ENCODE measurements around the gene SHB. TPM values are rescaled to one million over a fixed set of nuclear protein-coding genes. Genes with fewer than 3 reads are reported as not detected.

Gene SHB
- total RNA-seq, 6 experiments from 2014 or later = 12.0 to 43.1 (median 21.9) TPM

- H3K4me3 ChIP-seq = no peak overlapping the region
- no peaks in the 10 kb centered on the region for H3K27me3 ChIP-seq
- ATAC-seq = no peak
- H3K36me3 ChIP-seq = no peaks in the 10 kb centered on the region
- H3K27ac ChIP-seq = no peak overlapping the region
- H3K9me3 ChIP-seq = no peaks in the 10 kb centered on the region
- DNase-seq = no peak
- H3K4me1 ChIP-seq = peaks cover 0 to 58% (median 25%) of the 10 kb centered on the region in 4 donors
- no peak for TF ChIP-seq POLR2A (IDR thresholded peaks at IDR 0.05)
- TF ChIP-seq, protein P1, sequence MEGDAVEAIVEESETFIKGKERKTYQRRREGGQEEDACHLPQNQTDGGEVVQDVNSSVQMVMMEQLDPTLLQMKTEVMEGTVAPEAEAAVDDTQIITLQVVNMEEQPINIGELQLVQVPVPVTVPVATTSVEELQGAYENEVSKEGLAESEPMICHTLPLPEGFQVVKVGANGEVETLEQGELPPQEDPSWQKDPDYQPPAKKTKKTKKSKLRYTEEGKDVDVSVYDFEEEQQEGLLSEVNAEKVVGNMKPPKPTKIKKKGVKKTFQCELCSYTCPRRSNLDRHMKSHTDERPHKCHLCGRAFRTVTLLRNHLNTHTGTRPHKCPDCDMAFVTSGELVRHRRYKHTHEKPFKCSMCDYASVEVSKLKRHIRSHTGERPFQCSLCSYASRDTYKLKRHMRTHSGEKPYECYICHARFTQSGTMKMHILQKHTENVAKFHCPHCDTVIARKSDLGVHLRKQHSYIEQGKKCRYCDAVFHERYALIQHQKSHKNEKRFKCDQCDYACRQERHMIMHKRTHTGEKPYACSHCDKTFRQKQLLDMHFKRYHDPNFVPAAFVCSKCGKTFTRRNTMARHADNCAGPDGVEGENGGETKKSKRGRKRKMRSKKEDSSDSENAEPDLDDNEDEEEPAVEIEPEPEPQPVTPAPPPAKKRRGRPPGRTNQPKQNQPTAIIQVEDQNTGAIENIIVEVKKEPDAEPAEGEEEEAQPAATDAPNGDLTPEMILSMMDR (IDR thresholded peaks at IDR 0.05) = no peak
- intact Hi-C loops (cut with DNase I) = no loop called here
- 67% methylated on average over 1 of the region's 3 CpGs for WGBS (ENCODE audit: insufficient coverage, low coverage, low lambda C conversion rate, missing lambda C conversion rate)
Measured at GRCh38 chr9:38053697-38054461, 15.1 kb downstream of the SHB start.

DNA sequence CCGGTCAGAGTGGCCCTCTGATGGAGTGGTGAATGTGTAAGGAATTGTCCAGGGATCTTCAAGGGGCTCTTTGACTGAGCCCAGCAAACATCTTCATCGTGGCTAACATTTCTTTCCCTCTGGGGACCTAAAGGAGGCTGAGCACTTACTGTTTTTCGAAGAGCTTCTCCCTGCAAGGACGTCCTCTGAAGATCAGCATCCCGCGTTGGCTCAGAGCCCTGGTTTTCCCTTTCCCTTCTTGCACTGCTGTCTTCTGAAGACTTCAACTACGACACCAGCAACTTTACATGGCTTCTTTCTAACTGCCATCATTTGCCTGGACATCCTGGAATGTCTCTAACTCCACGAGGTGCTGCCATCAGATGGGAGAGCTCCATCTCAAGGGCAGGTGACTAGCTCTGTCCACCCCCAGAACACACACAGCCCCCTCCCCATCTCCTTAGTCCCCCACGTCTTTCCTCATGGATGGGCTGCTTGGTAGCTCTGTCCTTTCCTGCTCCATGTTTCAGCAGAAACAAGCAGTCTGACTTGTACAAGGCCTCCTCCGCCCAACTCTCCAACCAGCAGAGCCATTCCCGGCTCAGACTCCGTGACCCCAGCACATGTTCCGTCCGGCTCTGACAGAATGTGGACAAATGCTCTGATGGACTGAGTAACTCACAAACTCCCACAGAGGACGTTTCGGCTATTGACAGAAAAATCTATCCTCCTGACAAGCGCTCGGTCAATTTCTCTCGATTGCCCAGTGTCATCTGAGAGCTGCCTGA is 17.1 kb downstream of the SHB start:
- intact Hi-C loops (cut with DNase I) = no loop called here
- Histone ChIP-seq H3K27ac (peak overlapping the region in 1 of 3 donors; percentile 20), H3K9me3 (no peaks in the 10 kb centered on the region), H3K4me3 (no peak overlapping the region), H3K4me1 (peaks cover 0 to 58% (median 27%) of the 10 kb centered on the region in 4 donors), H3K36me3 (no peaks in the 10 kb centered on the region), H3K27me3 (no peaks in the 10 kb centered on the region)
- TF ChIP-seq, protein P1 (IDR thresholded peaks at IDR 0.05) = no peak
- TF ChIP-seq POLR2A (IDR thresholded peaks at IDR 0.05) = no peak
- ATAC-seq (no peak), DNase-seq (peak in 1 of 3 donors; percentile 12)
- WGBS (ENCODE audit: insufficient coverage, low coverage, low lambda C conversion rate, missing lambda C conversion rate) = 70% methylated on average over 19 of the region's 19 CpGs

GRCh38 chr9:38048316-38048969 is 20.6 kb downstream of the SHB start:
- ATAC-seq (peak in 3 of 4 donors; percentile 6 to 14 (median 9)), DNase-seq (peak in 1 of 3 donors; percentile 2)
- Histone ChIP-seq H3K36me3 (no peaks in the 10 kb centered on the region), H3K4me1 (peaks cover 5 to 58% (median 31%) of the 10 kb centered on the region in 4 donors), H3K27me3 (no peaks in the 10 kb centered on the region), H3K4me3 (no peak overlapping the region), H3K9me3 (no peaks in the 10 kb centered on the region), H3K27ac (peak overlapping the region; percentile 21 to 95 (median 80))
- intact Hi-C loops (cut with DNase I) = no loop called here
- 31% methylated on average over 4 of the region's 4 CpGs for WGBS (ENCODE audit: insufficient coverage, low coverage, low lambda C conversion rate, missing lambda C conversion rate)
- TF ChIP-seq POLR2A (IDR thresholded peaks at IDR 0.05) = no peak
- TF ChIP-seq, protein P1 (IDR thresholded peaks at IDR 0.05) = no peak

DNA sequence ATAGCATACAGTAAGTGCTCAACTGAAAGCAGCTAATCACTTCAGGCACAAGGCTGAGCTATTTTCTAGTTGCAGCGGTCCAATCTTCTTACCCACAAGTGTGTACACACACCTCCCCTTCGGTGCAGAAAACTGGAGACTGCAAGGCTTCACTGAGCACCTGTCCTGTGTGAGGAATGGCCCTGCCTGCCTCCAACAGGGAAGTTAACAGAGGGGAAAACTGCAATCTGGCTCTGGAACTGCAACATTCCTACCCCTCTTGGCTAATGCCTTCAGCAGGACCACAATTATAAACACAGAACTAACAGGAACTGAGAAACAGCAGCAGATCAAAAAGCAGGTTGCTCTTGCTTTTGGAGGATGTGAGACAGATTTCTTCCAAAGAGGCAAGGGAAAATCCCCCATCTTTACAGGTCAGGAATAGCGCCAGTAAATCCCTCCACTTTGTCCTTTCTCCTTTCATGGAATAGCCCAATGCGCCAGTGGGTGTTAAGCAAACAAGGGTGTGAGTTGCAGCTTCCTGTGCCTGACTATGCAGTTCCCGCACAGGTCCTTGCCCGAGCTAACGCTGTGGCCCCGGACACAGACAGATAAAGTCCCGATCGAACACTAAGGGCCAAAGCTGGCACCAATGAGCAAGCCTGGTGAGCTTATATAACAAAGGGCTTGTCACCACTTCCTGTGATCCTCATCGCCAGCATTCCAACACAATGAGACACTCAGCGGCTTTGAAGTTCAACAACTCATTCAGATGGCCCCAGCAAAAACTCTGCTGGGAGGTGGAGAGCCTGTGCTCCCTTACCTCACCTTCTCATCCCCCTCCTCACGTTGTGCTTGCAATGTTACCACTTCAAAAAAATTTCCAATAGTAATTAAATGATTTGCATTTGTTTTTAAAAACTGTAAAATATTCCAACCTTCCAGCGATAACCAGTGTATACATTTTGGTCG is 21.5 kb downstream of the SHB start:
- TF ChIP-seq POLR2A (IDR thresholded peaks at IDR 0.05) = peak; percentile 73
- TF ChIP-seq, protein P1 (IDR thresholded peaks at IDR 0.05) = no peak
- Histone ChIP-seq H3K4me1 (peaks cover 5 to 63% (median 27%) of the 10 kb centered on the region in 4 donors), H3K9me3 (no peaks in the 10 kb centered on the region), H3K36me3 (no peaks in the 10 kb centered on the region), H3K27ac (peak overlapping the region; percentile 54 to 95 (median 80)), H3K27me3 (no peaks in the 10 kb centered on the region), H3K4me3 (peak overlapping the region in 2 of 3 donors; percentile 24 to 35)
- WGBS (ENCODE audit: insufficient coverage, low coverage, low lambda C conversion rate, missing lambda C conversion rate) = 14% methylated on average over 14 of the region's 15 CpGs
- intact Hi-C loops (cut with DNase I) = no loop called here
- ATAC-seq (peak; percentile 72 to 86 (median 82)), DNase-seq (peak; percentile 84 to 95 (median 93))
